T-helper 17 cell (primary cell): ENCODE results near the gene DYNLL1. TPM values are rescaled to one million over a fixed set of nuclear protein-coding genes. Genes with fewer than 3 reads are reported as not detected.

ENCODE experiments used
- ATAC-seq: fragments of 150-1000 bp; cut with Tn5 transposase; 2 replicates; pipeline ENCODE4 v1.10.0; 2021; ENCODE audit warnings: mild to moderate bottlenecking, moderate library complexity
- DNase-seq, 3 donors: peaks; one replicate each; pipeline versions ENCODE4 v3.0.0 to v3.0.0-alpha.2; 2020 to 2021
- H3K9me3 ChIP-seq: one replicate; pipeline ENCODE4 v1.7.0; 2013; ENCODE audit warnings: low read length, mild to moderate bottlenecking; ENCODE audit not compliant: control insufficient read depth, poor library complexity, severe bottlenecking
- H3K27ac Mint-ChIP-seq: one replicate; pipeline ENCODE4 v1.8.0; 2022; ENCODE audit warnings: mild to moderate bottlenecking, moderate library complexity, mixed read lengths
- H3K27me3 Mint-ChIP-seq: one replicate; pipeline ENCODE4 v1.8.0; 2022; ENCODE audit warnings: mixed read lengths
- H3K36me3 Mint-ChIP-seq: one replicate; pipeline ENCODE4 v1.8.0; 2022; ENCODE audit warnings: low read depth, mixed read lengths
- H3K4me1 Mint-ChIP-seq: one replicate; pipeline ENCODE4 v1.8.0; 2022; ENCODE audit warnings: mild to moderate bottlenecking, mixed read lengths
- H3K4me3 Mint-ChIP-seq: one replicate; pipeline ENCODE4 v1.8.0; 2022; ENCODE audit warnings: mild to moderate bottlenecking, moderate library complexity, mixed read lengths
- total RNA-seq, 4 donors: library from RNA in 2 of 4; stranded (reverse) in 2 of 4; gene quantifications; one replicate each; pipeline ENCODE4 v1.2.3 and lab custom pipeline; 2022 to 2026

DYNLL1 gene
- total RNA-seq, 2 donors from 2014 or later, result 70.2 to 72.2 TPM

- DNase-seq, result no peak
- H3K9me3 ChIP-seq, result no peaks in the 10 kb centered on the region
- Mint-ChIP-seq H3K27ac (peak overlapping the region; percentile 79), H3K4me1 (peaks cover 22% of the 10 kb centered on the region), H3K27me3 (no peaks in the 10 kb centered on the region), H3K36me3 (peaks cover 3% of the 10 kb centered on the region), H3K4me3 (peak overlapping the region; percentile 53)
- ATAC-seq, result no peak
Measured at GRCh38 chr12:120467439-120467838, 28.5 kb upstream of the DYNLL1 start.

- Mint-ChIP-seq H3K36me3 (peaks cover 3% of the 10 kb centered on the region), H3K4me1 (peaks cover 25% of the 10 kb centered on the region), H3K4me3 (peak overlapping the region; percentile 91), H3K27ac (peak overlapping the region; percentile 79), H3K27me3 (no peaks in the 10 kb centered on the region)
- ATAC-seq (no peak), DNase-seq (no peak)
- H3K9me3 ChIP-seq, result no peaks in the 10 kb centered on the region
Measured at GRCh38 chr12:120468325-120468820, 27.5 kb upstream of the DYNLL1 start.

DNA sequence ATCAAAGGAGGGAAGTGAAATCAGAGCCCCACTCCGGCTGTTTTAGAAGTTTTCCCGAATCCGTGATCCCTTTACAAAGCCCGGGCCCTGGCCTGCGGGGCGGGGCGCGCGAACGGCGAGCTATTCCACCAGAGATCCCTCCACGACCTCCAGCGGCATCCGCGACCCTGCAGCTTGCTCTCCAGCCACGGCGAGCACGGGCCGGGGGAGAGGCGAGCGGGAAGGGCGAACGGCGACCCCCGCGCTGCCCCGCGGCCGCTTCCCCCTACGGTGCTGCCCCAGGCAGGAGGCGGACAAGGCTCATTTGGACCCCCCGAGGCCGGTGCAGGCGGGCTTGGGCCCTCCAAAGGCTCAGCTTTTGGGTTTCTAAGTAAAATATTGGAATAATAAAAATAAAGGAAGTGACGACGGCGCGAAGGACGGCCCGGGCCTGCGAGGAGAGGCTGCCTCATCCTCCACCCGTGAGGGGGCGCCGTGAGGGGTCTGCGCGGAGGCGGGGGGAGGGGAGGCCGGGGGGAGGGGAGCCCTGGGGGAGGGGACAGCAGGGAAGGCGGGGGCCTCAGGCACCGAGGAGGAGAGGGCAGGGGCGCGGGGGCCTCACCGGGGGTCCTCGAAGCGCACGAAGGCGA, 27.0 kb upstream of the DYNLL1 start:
- H3K27me3 Mint-ChIP-seq, result no peaks in the 10 kb centered on the region
- H3K4me1 Mint-ChIP-seq, result peaks cover 25% of the 10 kb centered on the region
- peak overlapping the region; percentile 79 for H3K27ac Mint-ChIP-seq
- DNase-seq, result peak; percentile 8 to 36 (median 14)
- ATAC-seq, result peak; percentile 55
- peak overlapping the region; percentile 91 for H3K4me3 Mint-ChIP-seq
- H3K36me3 Mint-ChIP-seq, result peaks cover 3% of the 10 kb centered on the region
- H3K9me3 ChIP-seq, result no peaks in the 10 kb centered on the region

DNA sequence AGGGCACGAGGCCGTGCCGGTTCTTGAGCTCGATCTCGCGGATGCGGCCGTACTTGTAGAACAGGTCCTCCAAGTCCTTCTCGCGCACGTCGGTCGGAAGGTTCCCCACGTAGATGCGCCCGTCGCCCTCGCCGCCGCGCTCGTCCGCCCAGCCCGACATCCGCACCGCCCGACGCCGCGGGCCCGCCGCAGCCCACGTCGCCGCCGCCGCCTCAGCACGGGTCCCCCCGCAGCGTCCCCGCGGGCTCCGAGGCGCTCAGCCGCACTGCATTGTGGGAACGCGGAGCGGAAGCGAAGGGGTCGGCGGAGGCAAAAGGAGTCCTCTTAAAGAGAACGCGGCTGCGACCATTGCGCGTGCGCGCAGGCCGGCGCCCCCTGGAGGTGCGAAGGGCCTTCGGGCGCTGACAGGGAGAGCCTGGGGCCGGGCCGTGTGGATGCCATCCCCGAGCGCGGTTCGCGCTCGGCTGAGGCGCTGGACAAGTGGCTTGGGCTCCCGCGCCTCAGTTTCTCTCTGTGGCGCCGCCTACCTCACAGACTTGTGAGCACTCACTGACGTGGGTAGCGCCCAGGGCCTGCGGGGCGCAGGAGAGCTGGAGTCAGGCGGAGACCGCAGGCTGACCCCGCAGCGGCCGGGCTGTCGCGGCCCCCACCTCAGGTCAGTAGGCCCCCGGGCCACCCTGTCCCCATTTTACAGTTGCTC, 26.3 kb upstream of the DYNLL1 start, which contains the start of gene SRSF9:
Gene SRSF9, minus strand, starts transcription at position 299 of the 700 bp plus-strand sequence. Its CDS starts 139 bp downstream, at position 160.
- peaks cover 24% of the 10 kb centered on the region for H3K4me1 Mint-ChIP-seq
- H3K36me3 Mint-ChIP-seq, result peaks cover 2% of the 10 kb centered on the region
- peak within 1 kb of the TSS; percentile 79 for H3K27ac Mint-ChIP-seq
- H3K9me3 ChIP-seq, result no peaks in the 10 kb centered on the region
- no peaks in the 10 kb centered on the region for H3K27me3 Mint-ChIP-seq
- peak; percentile 96 to 99 (median 98) for DNase-seq
- peak; percentile 88 for ATAC-seq
- H3K4me3 Mint-ChIP-seq, result peak within 1 kb of the TSS; percentile 91

GRCh38 chr12:120470150-120470784, 25.6 kb upstream of the DYNLL1 start:
- Mint-ChIP-seq H3K36me3 (peaks cover 2% of the 10 kb centered on the region), H3K27me3 (no peaks in the 10 kb centered on the region), H3K4me1 (peaks cover 26% of the 10 kb centered on the region), H3K27ac (peak overlapping the region; percentile 78), H3K4me3 (peak overlapping the region; percentile 91)
- H3K9me3 ChIP-seq, result no peaks in the 10 kb centered on the region
- DNase-seq, result no peak
- ATAC-seq, result peak; percentile 12

GRCh38 chr12:120472521-120472920, 23.4 kb upstream of the DYNLL1 start:
- no peak overlapping the region for H3K4me3 Mint-ChIP-seq
- no peak for DNase-seq
- H3K4me1 Mint-ChIP-seq, result peaks cover 18% of the 10 kb centered on the region

GRCh38 chr12:120473807-120474615, 21.9 kb upstream of the DYNLL1 start:
- Mint-ChIP-seq H3K36me3 (peaks cover 2% of the 10 kb centered on the region), H3K4me1 (peaks cover 10% of the 10 kb centered on the region), H3K27me3 (no peaks in the 10 kb centered on the region), H3K27ac (peak overlapping the region; percentile 21), H3K4me3 (no peak overlapping the region)
- no peak for ATAC-seq
- H3K9me3 ChIP-seq, result no peaks in the 10 kb centered on the region
- no peak for DNase-seq

More at GRCh38 chr12:120472521-120472920, 23.4 kb upstream of the DYNLL1 start:
- ATAC-seq, result no peak
- Mint-ChIP-seq H3K27me3 (no peaks in the 10 kb centered on the region), H3K36me3 (peaks cover 2% of the 10 kb centered on the region), H3K27ac (no peak overlapping the region)
- no peaks in the 10 kb centered on the region for H3K9me3 ChIP-seq

GRCh38 chr12:120474616-120474960, 21.3 kb upstream of the DYNLL1 start:
- ATAC-seq (no peak), DNase-seq (no peak)
- H3K27ac Mint-ChIP-seq, result peak overlapping the region; percentile 21
- peaks cover 10% of the 10 kb centered on the region for H3K4me1 Mint-ChIP-seq
- peaks cover 2% of the 10 kb centered on the region for H3K36me3 Mint-ChIP-seq
- H3K4me3 Mint-ChIP-seq, result no peak overlapping the region
- H3K27me3 Mint-ChIP-seq, result no peaks in the 10 kb centered on the region
- H3K9me3 ChIP-seq, result no peaks in the 10 kb centered on the region

DNA sequence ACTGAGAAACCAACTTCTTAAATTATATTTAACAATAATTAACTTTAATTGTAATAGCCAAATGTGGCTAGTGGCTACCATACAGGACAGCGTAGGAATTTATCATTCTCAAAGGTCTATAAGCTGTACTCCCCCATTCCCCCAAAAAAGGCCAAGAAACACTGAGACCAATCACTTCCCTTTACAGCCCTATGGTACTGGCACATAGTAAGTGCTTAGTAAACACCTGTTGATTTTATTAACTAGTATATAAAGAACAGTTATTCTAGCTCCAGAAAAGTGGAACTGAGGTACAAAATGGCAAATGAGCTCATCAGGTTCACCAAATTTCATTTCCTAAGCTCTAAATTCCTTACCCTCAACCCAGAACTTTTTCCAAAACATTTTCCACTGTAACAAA, 20.3 kb upstream of the DYNLL1 start:
- DNase-seq (no peak), ATAC-seq (no peak)
- H3K9me3 ChIP-seq, result no peaks in the 10 kb centered on the region
- Mint-ChIP-seq H3K4me3 (no peak overlapping the region), H3K4me1 (peaks cover 9% of the 10 kb centered on the region), H3K36me3 (peaks cover 2% of the 10 kb centered on the region), H3K27ac (no peak overlapping the region), H3K27me3 (no peaks in the 10 kb centered on the region)

DNA sequence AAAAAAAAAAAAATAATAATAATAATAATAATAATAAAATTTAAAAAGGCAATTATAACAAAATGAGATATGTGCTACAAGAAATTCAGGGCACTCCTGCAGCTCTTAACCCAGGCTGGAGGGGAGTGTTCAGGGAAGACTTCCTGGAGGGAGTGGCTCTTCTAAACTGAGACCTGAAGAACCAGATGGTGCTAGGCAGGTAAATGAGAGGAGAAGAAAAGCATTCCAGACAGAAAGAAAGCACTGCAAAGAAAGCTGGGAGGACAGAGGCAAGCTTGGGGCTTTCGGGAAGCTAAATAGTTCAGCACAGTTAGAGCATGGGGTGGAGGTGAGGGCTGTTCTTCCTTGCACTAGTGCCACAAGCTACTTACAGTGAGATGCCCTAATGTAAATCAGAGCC, 16.5 kb upstream of the DYNLL1 start:
- no peaks in the 10 kb centered on the region for H3K9me3 ChIP-seq
- DNase-seq (no peak), ATAC-seq (no peak)
- H3K27ac Mint-ChIP-seq, result no peak overlapping the region
- peaks cover 2% of the 10 kb centered on the region for H3K36me3 Mint-ChIP-seq
- H3K4me3 Mint-ChIP-seq, result no peak overlapping the region
- H3K4me1 Mint-ChIP-seq, result peaks cover 17% of the 10 kb centered on the region
- no peaks in the 10 kb centered on the region for H3K27me3 Mint-ChIP-seq

GRCh38 chr12:120480211-120480610, 15.7 kb upstream of the DYNLL1 start:
- ATAC-seq (no peak), DNase-seq (no peak)
- Mint-ChIP-seq H3K27me3 (no peaks in the 10 kb centered on the region), H3K27ac (no peak overlapping the region), H3K36me3 (no peaks in the 10 kb centered on the region), H3K4me3 (no peak overlapping the region), H3K4me1 (peaks cover 14% of the 10 kb centered on the region)
- no peaks in the 10 kb centered on the region for H3K9me3 ChIP-seq

DNA sequence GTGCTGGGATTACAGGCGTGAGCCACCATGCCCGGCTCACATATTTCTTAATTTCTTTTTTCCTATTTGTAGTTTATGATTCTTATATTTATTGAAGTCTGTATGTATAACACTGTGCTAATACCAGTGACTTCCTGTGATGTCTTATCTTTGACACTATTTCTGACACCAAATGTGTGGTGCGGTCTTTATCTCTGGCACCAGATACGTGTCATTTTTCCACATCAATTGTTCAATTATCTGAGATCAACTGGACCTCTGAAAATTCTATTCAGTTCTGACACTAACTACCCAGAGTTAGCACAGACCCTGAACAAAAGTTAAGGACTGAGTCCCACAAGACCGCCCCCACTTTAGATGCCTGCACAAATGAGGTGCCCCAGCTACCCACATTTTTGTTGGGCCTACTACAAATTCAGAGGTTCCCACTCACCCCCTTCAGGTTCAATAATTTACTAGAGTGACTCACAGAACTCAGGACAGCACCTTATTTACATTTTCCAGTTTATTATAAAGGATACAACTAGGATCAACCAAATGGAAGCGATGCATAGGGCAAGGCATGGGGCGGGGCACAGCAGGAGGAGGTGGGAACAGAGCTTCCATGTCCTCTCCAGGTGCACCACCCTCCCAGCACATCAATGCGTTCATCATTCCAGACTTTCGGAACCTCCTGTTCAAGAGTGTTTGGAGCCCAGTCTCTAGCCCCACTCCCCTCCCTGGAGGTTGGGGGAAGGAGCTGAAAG, 14.7 kb upstream of the DYNLL1 start:
- H3K27me3 Mint-ChIP-seq, result no peaks in the 10 kb centered on the region
- ATAC-seq, result no peak
- no peak overlapping the region for H3K4me3 Mint-ChIP-seq
- peaks cover 14% of the 10 kb centered on the region for H3K4me1 Mint-ChIP-seq
- DNase-seq, result no peak
- no peaks in the 10 kb centered on the region for H3K9me3 ChIP-seq
- no peaks in the 10 kb centered on the region for H3K36me3 Mint-ChIP-seq
- H3K27ac Mint-ChIP-seq, result no peak overlapping the region
